HEK293 (cell line): ENCODE measurements around the gene SLAIN2.

Source experiments
- CTCF ChIA-PET: fragments of 350-600 bp; formaldehyde crosslinking; extraction: SDS; loops from one replicate; lab custom pipeline; 2021; ENCODE audit warnings: antibody characterized with exemption; lab: Yijun Ruan, JAX
- POLR2A ChIA-PET: fragments of 300-600 bp; formaldehyde crosslinking; extraction: SDS; loops from one replicate; lab custom pipeline; 2020; ENCODE audit warnings: antibody characterized with exemption, inconsistent platforms; lab: Yijun Ruan, JAX
- H3K27ac ChIP-seq: fragments of 200-500 bp; sonication (Bioruptor generic); 2 replicates; pipeline ENCODE4 v1.5.1; 2014; ENCODE audit warnings: low read depth, low read length, control low read depth, inconsistent platforms; ENCODE audit errors: extremely low read depth
- H3K36me3 ChIP-seq, 2 experiments: fragments of 200-500 bp in 1 of 2; sonication (Bioruptor generic) in 1 of 2; 1 replicate in 1 of 2; 2 replicates in 1 of 2; pipeline ENCODE4 v1.5.1; 2014 to 2017; ENCODE audit warnings: inconsistent platforms in 2 of 2, low read length in 2 of 2; ENCODE audit not compliant: control insufficient read depth in 2 of 2, insufficient read depth in 1 of 2
- H3K4me1 ChIP-seq: fragments of 200-500 bp; sonication (Bioruptor generic); 2 replicates; pipeline ENCODE4 v1.5.1; 2014; ENCODE audit warnings: mild to moderate bottlenecking, low read length, inconsistent platforms; ENCODE audit not compliant: control insufficient read depth, insufficient read depth
- H3K4me3 ChIP-seq: 2 replicates; pipeline ENCODE4 v1.5.1; 2011; ENCODE audit warnings: low read depth, mild to moderate bottlenecking, control low read depth, low read length, moderate library complexity
- H3K9me3 ChIP-seq: fragments of 200-500 bp; sonication (Bioruptor generic); 2 replicates; pipeline ENCODE4 v1.5.1; 2014; ENCODE audit warnings: low read depth, low read length, inconsistent platforms; ENCODE audit not compliant: control insufficient read depth, insufficient read depth
- FEZF1 ChIP-seq: fragments of 450-650 bp; formaldehyde crosslinking; IDR thresholded peaks from 2 replicates; pipeline ENCODE4 v1.5.1; 2016; ENCODE audit warnings: missing biosample characterization, missing genetic modification characterization
- MYNN ChIP-seq: fragments of 450-650 bp; formaldehyde crosslinking; IDR thresholded peaks from 2 replicates; pipeline ENCODE4 v1.5.1; 2016; ENCODE audit warnings: missing biosample characterization, missing genetic modification characterization, borderline replicate concordance
- OSR2 ChIP-seq: fragments of 450-650 bp; formaldehyde crosslinking; IDR thresholded peaks from 2 replicates; pipeline ENCODE4 v1.5.1; 2016; ENCODE audit warnings: missing biosample characterization, missing genetic modification characterization
- SCRT1 ChIP-seq: fragments of 450-650 bp; formaldehyde crosslinking; IDR thresholded peaks from 2 replicates; pipeline ENCODE4 v1.5.1; 2016; ENCODE audit warnings: missing biosample characterization, missing genetic modification characterization, borderline replicate concordance
- TRIM28 ChIP-seq: IDR thresholded peaks from 2 replicates; pipeline ENCODE4 v1.6.1; 2011; ENCODE audit warnings: low read length, control low read depth, borderline replicate concordance
- WT1 ChIP-seq: fragments of 450-650 bp; formaldehyde crosslinking; IDR thresholded peaks from 2 replicates; pipeline ENCODE4 v1.5.1; 2016; ENCODE audit warnings: missing biosample characterization, missing genetic modification characterization
- ZFHX2 ChIP-seq: fragments of 450-650 bp; formaldehyde crosslinking; conservative IDR thresholded peaks from 2 replicates; pipeline ENCODE4 v1.5.1; 2016; ENCODE audit warnings: missing biosample characterization, missing genetic modification characterization
- ZNF157 ChIP-seq: fragments of 450-650 bp; formaldehyde crosslinking; IDR thresholded peaks from 2 replicates; pipeline ENCODE4 v1.5.1; 2016; ENCODE audit warnings: missing biosample characterization, missing genetic modification characterization
- ZNF174 ChIP-seq: fragments of 450-650 bp; formaldehyde crosslinking; IDR thresholded peaks from 2 replicates; pipeline ENCODE4 v1.5.0; 2017; ENCODE audit warnings: missing biosample characterization, mild to moderate bottlenecking, missing genetic modification characterization
- ZNF202 ChIP-seq: fragments of 450-650 bp; formaldehyde crosslinking; IDR thresholded peaks from 2 replicates; pipeline ENCODE4 v1.5.1; 2016; ENCODE audit warnings: missing biosample characterization, missing genetic modification characterization, borderline replicate concordance
- ZNF37A ChIP-seq: fragments of 450-650 bp; IDR thresholded peaks from 2 replicates; pipeline ENCODE4 v1.5.1; 2018; ENCODE audit warnings: missing biosample characterization, missing genetic modification characterization
- ZNF394 ChIP-seq: fragments of 450-650 bp; formaldehyde crosslinking; IDR thresholded peaks from 2 replicates; pipeline ENCODE4 v1.5.1; 2016; ENCODE audit warnings: missing biosample characterization, missing genetic modification characterization, mild to moderate bottlenecking, moderate library complexity, borderline replicate concordance
- ZNF426 ChIP-seq: fragments of 450-650 bp; formaldehyde crosslinking; IDR thresholded peaks from 2 replicates; pipeline ENCODE4 v1.5.1; 2017; ENCODE audit warnings: missing biosample characterization, missing genetic modification characterization, mild to moderate bottlenecking, inconsistent platforms, moderate library complexity
- ZNF473 ChIP-seq: fragments of 450-650 bp; formaldehyde crosslinking; IDR thresholded peaks from 2 replicates; pipeline ENCODE4 v1.5.1; 2017; ENCODE audit warnings: missing biosample characterization, missing genetic modification characterization
- ZNF514 ChIP-seq: fragments of 450-650 bp; formaldehyde crosslinking; IDR thresholded peaks from 2 replicates; pipeline ENCODE4 v1.5.1; 2016; ENCODE audit warnings: missing biosample characterization, missing genetic modification characterization
- ZNF549 ChIP-seq: fragments of 450-650 bp; IDR thresholded peaks from 2 replicates; pipeline ENCODE4 v1.5.1; 2018; ENCODE audit warnings: missing biosample characterization, missing genetic modification characterization, mild to moderate bottlenecking, inconsistent platforms, moderate library complexity
- ZNF560 ChIP-seq: fragments of 450-650 bp; formaldehyde crosslinking; IDR thresholded peaks from 2 replicates; pipeline ENCODE4 v1.5.1; 2017; ENCODE audit warnings: missing biosample characterization, missing genetic modification characterization, borderline replicate concordance
- ZNF585B ChIP-seq: fragments of 450-650 bp; formaldehyde crosslinking; IDR thresholded peaks from 2 replicates; pipeline ENCODE4 v1.5.1; 2016; ENCODE audit warnings: missing biosample characterization, missing genetic modification characterization
- ZNF610 ChIP-seq: fragments of 450-650 bp; formaldehyde crosslinking; IDR thresholded peaks from 2 replicates; pipeline ENCODE4 v1.5.1; 2016; ENCODE audit warnings: missing biosample characterization, missing genetic modification characterization, borderline replicate concordance
- ZNF626 ChIP-seq: fragments of 450-650 bp; sonication (Bioruptor Pico); formaldehyde crosslinking; IDR thresholded peaks from 2 replicates; pipeline ENCODE4 v1.5.1; 2018; ENCODE audit warnings: missing biosample characterization, missing genetic modification characterization, inconsistent platforms
- ZNF664 ChIP-seq: fragments of 450-650 bp; formaldehyde crosslinking; IDR thresholded peaks from 2 replicates; pipeline ENCODE4 v1.5.1; 2016; ENCODE audit warnings: missing biosample characterization, missing genetic modification characterization
- ZNF707 ChIP-seq: fragments of 450-650 bp; formaldehyde crosslinking; IDR thresholded peaks from 2 replicates; pipeline ENCODE4 v1.5.1; 2016; ENCODE audit warnings: missing biosample characterization, missing genetic modification characterization
- ZNF785 ChIP-seq: fragments of 450-650 bp; formaldehyde crosslinking; IDR thresholded peaks from 2 replicates; pipeline ENCODE4 v1.5.1; 2016; ENCODE audit warnings: missing biosample characterization, missing genetic modification characterization
- ZNF792 ChIP-seq: fragments of 450-650 bp; formaldehyde crosslinking; IDR thresholded peaks from 2 replicates; pipeline ENCODE4 v1.5.1; 2016; ENCODE audit warnings: missing biosample characterization, missing genetic modification characterization
- ZNF843 ChIP-seq: fragments of 450-650 bp; formaldehyde crosslinking; IDR thresholded peaks from 2 replicates; pipeline ENCODE4 v1.5.1; 2016; ENCODE audit warnings: missing biosample characterization, missing genetic modification characterization
- ZSCAN23 ChIP-seq: fragments of 450-650 bp; formaldehyde crosslinking; IDR thresholded peaks from 2 replicates; pipeline ENCODE4 v1.5.1; 2016; ENCODE audit warnings: missing biosample characterization, missing genetic modification characterization
- TF ChIP-seq, protein P1 (sequence below): fragments of 450-650 bp; formaldehyde crosslinking; IDR thresholded peaks from 2 replicates; pipeline ENCODE4 v1.5.1; 2016; ENCODE audit warnings: missing biosample characterization, missing genetic modification characterization
- TF ChIP-seq, protein P2 (sequence below): fragments of 450-650 bp; formaldehyde crosslinking; IDR thresholded peaks from 2 replicates; pipeline ENCODE4 v1.5.1; 2016; ENCODE audit warnings: missing biosample characterization, missing genetic modification characterization
- TF ChIP-seq, protein P3 (sequence below): fragments of 450-650 bp; formaldehyde crosslinking; conservative IDR thresholded peaks from 2 replicates; pipeline ENCODE4 v1.5.1; 2016; ENCODE audit warnings: low read depth, missing biosample characterization, missing genetic modification characterization
- TF ChIP-seq, protein P4 (sequence below): fragments of 450-650 bp; IDR thresholded peaks from 2 replicates; pipeline ENCODE4 v1.5.1; 2018; ENCODE audit warnings: missing biosample characterization, mild to moderate bottlenecking, missing genetic modification characterization

SLAIN2 gene

DNA sequence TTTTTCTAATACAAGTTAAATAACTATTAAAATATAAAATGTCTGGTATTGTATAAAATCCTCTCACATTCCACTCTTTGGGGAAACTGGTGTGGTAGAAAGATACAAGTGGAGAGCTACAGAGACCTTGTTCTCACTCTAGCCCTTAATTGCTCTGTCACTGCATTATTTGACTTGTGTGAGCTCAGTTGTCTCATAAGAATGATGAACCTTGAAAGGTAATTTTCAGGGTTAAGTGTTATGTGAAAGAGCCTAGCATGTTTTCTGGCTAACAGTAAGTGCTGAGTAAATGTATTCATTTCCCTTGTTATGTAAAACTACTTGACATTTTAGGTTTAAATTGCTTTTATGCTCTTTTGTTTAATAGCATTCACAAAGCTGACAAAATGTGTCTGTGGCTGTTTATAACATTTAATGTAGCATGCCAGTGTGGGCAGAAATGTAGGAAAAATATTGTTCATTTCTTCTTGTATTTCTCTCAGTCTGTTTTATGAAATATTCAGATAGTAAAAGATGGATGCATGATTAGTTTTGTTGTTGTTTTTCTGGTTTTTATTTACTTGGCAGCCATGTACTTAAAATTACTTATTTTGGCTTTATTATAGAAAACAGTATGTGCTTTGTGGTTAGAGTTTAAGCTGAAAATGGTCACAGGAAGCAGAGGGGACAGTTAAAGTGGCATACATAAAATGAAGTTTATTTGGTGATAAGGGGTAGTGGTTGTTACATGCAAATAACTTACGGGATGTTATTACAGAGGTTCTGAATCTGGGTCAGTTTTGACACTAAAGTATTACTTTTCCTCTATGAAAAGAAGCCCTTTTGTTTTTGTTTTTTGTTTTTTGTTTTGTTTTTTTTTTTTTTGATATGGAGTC, 29.2 kb downstream of the SLAIN2 start:
- ChIA-PET CTCF (interaction anchor here (0.8 kb wide), 1 partner anchor 7 kb away, joined by 3 read pairs; no protein-coding TSS in a partner anchor), POLR2A (no interaction called here)
- Histone ChIP-seq H3K36me3 (no peaks in the 10 kb centered on the region), H3K4me3 (no peak overlapping the region), H3K4me1 (peaks cover 10% of the 10 kb centered on the region), H3K27ac (no peak overlapping the region), H3K9me3 (no peaks in the 10 kb centered on the region)
- TF ChIP-seq FEZF1, result peak; percentile 82
- no peak for TF ChIP-seq ZNF514 (tag by site-specific recombination)
- TF ChIP-seq, protein P1, sequence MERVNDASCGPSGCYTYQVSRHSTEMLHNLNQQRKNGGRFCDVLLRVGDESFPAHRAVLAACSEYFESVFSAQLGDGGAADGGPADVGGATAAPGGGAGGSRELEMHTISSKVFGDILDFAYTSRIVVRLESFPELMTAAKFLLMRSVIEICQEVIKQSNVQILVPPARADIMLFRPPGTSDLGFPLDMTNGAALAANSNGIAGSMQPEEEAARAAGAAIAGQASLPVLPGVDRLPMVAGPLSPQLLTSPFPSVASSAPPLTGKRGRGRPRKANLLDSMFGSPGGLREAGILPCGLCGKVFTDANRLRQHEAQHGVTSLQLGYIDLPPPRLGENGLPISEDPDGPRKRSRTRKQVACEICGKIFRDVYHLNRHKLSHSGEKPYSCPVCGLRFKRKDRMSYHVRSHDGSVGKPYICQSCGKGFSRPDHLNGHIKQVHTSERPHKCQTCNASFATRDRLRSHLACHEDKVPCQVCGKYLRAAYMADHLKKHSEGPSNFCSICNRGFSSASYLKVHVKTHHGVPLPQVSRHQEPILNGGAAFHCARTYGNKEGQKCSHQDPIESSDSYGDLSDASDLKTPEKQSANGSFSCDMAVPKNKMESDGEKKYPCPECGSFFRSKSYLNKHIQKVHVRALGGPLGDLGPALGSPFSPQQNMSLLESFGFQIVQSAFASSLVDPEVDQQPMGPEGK, result no peak
- TF ChIP-seq ZNF473 (tag by site-specific recombination), result no peak
- TF ChIP-seq ZNF202 (tag by site-specific recombination), result no peak
- TF ChIP-seq ZNF157 (tag by site-specific recombination), result no peak
- TF ChIP-seq, protein P2, sequence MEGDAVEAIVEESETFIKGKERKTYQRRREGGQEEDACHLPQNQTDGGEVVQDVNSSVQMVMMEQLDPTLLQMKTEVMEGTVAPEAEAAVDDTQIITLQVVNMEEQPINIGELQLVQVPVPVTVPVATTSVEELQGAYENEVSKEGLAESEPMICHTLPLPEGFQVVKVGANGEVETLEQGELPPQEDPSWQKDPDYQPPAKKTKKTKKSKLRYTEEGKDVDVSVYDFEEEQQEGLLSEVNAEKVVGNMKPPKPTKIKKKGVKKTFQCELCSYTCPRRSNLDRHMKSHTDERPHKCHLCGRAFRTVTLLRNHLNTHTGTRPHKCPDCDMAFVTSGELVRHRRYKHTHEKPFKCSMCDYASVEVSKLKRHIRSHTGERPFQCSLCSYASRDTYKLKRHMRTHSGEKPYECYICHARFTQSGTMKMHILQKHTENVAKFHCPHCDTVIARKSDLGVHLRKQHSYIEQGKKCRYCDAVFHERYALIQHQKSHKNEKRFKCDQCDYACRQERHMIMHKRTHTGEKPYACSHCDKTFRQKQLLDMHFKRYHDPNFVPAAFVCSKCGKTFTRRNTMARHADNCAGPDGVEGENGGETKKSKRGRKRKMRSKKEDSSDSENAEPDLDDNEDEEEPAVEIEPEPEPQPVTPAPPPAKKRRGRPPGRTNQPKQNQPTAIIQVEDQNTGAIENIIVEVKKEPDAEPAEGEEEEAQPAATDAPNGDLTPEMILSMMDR (tag by site-specific recombination), result no peak
- no peak for TF ChIP-seq ZNF785 (tag by site-specific recombination)
- no peak for TF ChIP-seq ZNF174 (tag by site-specific recombination)
- TF ChIP-seq ZNF426 (tag by site-specific recombination), result no peak
- no peak for TF ChIP-seq ZNF37A (tag by site-specific recombination)
- no peak for TF ChIP-seq ZNF394 (tag by site-specific recombination)
- no peak for TF ChIP-seq TRIM28
- TF ChIP-seq ZNF707 (tag by site-specific recombination), result no peak
- TF ChIP-seq, protein P3, sequence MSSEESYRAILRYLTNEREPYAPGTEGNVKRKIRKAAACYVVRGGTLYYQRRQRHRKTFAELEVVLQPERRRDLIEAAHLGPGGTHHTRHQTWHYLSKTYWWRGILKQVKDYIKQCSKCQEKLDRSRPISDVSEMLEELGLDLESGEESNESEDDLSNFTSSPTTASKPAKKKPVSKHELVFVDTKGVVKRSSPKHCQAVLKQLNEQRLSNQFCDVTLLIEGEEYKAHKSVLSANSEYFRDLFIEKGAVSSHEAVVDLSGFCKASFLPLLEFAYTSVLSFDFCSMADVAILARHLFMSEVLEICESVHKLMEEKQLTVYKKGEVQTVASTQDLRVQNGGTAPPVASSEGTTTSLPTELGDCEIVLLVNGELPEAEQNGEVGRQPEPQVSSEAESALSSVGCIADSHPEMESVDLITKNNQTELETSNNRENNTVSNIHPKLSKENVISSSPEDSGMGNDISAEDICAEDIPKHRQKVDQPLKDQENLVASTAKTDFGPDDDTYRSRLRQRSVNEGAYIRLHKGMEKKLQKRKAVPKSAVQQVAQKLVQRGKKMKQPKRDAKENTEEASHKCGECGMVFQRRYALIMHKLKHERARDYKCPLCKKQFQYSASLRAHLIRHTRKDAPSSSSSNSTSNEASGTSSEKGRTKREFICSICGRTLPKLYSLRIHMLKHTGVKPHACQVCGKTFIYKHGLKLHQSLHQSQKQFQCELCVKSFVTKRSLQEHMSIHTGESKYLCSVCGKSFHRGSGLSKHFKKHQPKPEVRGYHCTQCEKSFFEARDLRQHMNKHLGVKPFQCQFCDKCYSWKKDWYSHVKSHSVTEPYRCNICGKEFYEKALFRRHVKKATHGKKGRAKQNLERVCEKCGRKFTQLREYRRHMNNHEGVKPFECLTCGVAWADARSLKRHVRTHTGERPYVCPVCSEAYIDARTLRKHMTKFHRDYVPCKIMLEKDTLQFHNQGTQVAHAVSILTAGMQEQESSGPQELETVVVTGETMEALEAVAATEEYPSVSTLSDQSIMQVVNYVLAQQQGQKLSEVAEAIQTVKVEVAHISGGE, result 0 out of 2 replicates have a peak, but pooled peaks have one; percentile 24
- TF ChIP-seq OSR2, result peak; percentile 64; the same call in 1 of the 2 replicates
- TF ChIP-seq ZSCAN23 (tag by site-specific recombination), result no peak
- TF ChIP-seq ZNF792 (tag by site-specific recombination), result no peak
- no peak for TF ChIP-seq ZNF610 (tag by site-specific recombination)
- TF ChIP-seq ZNF843, result peak; percentile 45; the same call in 1 of the 2 replicates
- TF ChIP-seq ZFHX2 (tag by site-specific recombination), result no peak
- no peak for TF ChIP-seq WT1 (tag by site-specific recombination)
- TF ChIP-seq, protein P4, sequence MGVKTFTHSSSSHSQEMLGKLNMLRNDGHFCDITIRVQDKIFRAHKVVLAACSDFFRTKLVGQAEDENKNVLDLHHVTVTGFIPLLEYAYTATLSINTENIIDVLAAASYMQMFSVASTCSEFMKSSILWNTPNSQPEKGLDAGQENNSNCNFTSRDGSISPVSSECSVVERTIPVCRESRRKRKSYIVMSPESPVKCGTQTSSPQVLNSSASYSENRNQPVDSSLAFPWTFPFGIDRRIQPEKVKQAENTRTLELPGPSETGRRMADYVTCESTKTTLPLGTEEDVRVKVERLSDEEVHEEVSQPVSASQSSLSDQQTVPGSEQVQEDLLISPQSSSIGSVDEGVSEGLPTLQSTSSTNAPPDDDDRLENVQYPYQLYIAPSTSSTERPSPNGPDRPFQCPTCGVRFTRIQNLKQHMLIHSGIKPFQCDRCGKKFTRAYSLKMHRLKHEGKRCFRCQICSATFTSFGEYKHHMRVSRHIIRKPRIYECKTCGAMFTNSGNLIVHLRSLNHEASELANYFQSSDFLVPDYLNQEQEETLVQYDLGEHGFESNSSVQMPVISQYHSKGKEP (tag by site-specific recombination), result peak; percentile 57; the same call in 1 of the 2 replicates
- no peak for TF ChIP-seq ZNF585B
- TF ChIP-seq ZNF560 (tag by site-specific recombination), result no peak
- no peak for TF ChIP-seq ZNF549
- no peak for TF ChIP-seq ZNF664 (tag by site-specific recombination)
- no peak for TF ChIP-seq SCRT1 (tag by site-specific recombination)
- no peak for TF ChIP-seq ZNF626 (tag by site-specific recombination)
- TF ChIP-seq MYNN, result no peak
